Activated CD4-positive, alpha-beta T cell treated with anti-CD3 and anti-CD28 coated beads, Interleukin-2, amount 50 U/mL, for 4 hours (primary cell): Measurements from ENCODE around the gene MATCAP1.

Source experiments
- DNase-seq, 2 experiments: peaks; one replicate each; pipeline ENCODE4 v3.0.0-alpha.2; 2020

The MATCAP1 gene

GRCh38 chr16:67155295-67156142, 28.2 kb downstream of the MATCAP1 start:
- peak; percentile 66 to 68 for DNase-seq

GRCh38 chr16:67154578-67155294, 29.0 kb downstream of the MATCAP1 start:
- DNase-seq, result no peak

- DNase-seq, result no peak
Measured at GRCh38 chr16:67151431-67152097, 32.2 kb downstream of the MATCAP1 start.

- DNase-seq, result no peak
Measured at GRCh38 chr16:67150833-67151396, 32.8 kb downstream of the MATCAP1 start, which contains the start of gene B3GNT9. TSS of gene B3GNT9 (minus strand) at chr16:67150998. CDS start at chr16:67150485, 513 bp downstream.

GRCh38 chr16:67150047-67150832, 33.5 kb downstream of the MATCAP1 start:
- peak; percentile 51 to 62 for DNase-seq

GRCh38 chr16:67149276-67150046, 34.3 kb downstream of the MATCAP1 start:
- no peak for DNase-seq

GRCh38 chr16:67148656-67149275, 35.0 kb downstream of the MATCAP1 start:
- DNase-seq, result no peak

GRCh38 chr16:67148221-67148620, 35.5 kb downstream of the MATCAP1 start:
- DNase-seq, result no peak

GRCh38 chr16:67147437-67148140, 36.2 kb downstream of the MATCAP1 start:
- DNase-seq, result no peak

GRCh38 chr16:67146523-67147357, 37.0 kb downstream of the MATCAP1 start:
- no peak for DNase-seq

- DNase-seq, result no peak
Measured at GRCh38 chr16:67145746-67146145, 38.0 kb downstream of the MATCAP1 start.

- DNase-seq, result no peak
Measured at GRCh38 chr16:67144943-67145342, 38.8 kb downstream of the MATCAP1 start.

- no peak for DNase-seq
Measured at GRCh38 chr16:67142342-67142741, 41.4 kb downstream of the MATCAP1 start.

GRCh38 chr16:67141391-67141790, 42.4 kb downstream of the MATCAP1 start:
- no peak for DNase-seq

GRCh38 chr16:67137605-67138004, 46.2 kb downstream of the MATCAP1 start:
- no peak for DNase-seq

- DNase-seq, result no peak
Measured at GRCh38 chr16:67129422-67129821, 54.3 kb downstream of the MATCAP1 start.

GRCh38 chr16:67128887-67129286, 54.9 kb downstream of the MATCAP1 start:
- no peak for DNase-seq

GRCh38 chr16:67128417-67128816, 55.3 kb downstream of the MATCAP1 start:
- no peak for DNase-seq
